Thyroid gland (tissue), 4 donors: Measurements from ENCODE around the gene PTPRG. TPM values are rescaled to one million over a fixed set of nuclear protein-coding genes. Genes with fewer than 3 reads are reported as not detected.

Source experiments
- DNase-seq, 2 donors: peaks; one replicate each; pipeline ENCODE4 v3.0.0-alpha.2; 2019
- H3K27ac ChIP-seq, 3 donors: fragments of 200-600 bp; sonication (generic); 1 replicate in 2 of 3; 2 replicates in 1 of 3; pipeline ENCODE4 v1.5.1; 2016 to 2019; ENCODE audit warnings: mild to moderate bottlenecking in 1 of 3, moderate library complexity in 1 of 3
- H3K27me3 ChIP-seq: fragments of 200-600 bp; sonication (generic); one replicate; pipeline ENCODE4 v1.5.1; 2019
- H3K36me3 ChIP-seq, 2 donors: fragments of 200-600 bp; sonication (generic); one replicate each; pipeline ENCODE4 v1.5.1; 2016 to 2019
- H3K4me1 ChIP-seq, 2 donors: fragments of 200-600 bp; sonication (generic); one replicate each; pipeline ENCODE4 v1.5.1; 2017 to 2019
- H3K4me3 ChIP-seq, 3 donors: fragments of 200-600 bp; sonication (generic); replicated peaks in 1 of 3; 1 replicate in 2 of 3; 2 replicates in 1 of 3; pipeline ENCODE4 v1.5.1; 2016; ENCODE audit warnings: mild to moderate bottlenecking in 1 of 3
- H3K9me3 ChIP-seq: fragments of 200-600 bp; sonication (generic); one replicate; pipeline ENCODE4 v1.5.1; 2017
- POLR2A ChIP-seq, 2 donors: fragments of 450-650 bp; IDR thresholded peaks; one replicate each; pipeline ENCODE4 v1.6.1; 2017; ENCODE audit warnings: antibody characterized with exemption in 2 of 2, mild to moderate bottlenecking in 2 of 2, moderate library complexity in 1 of 2
- WGBS, 2 donors: methylation state at CpG; one replicate each; pipeline ENCODE4 v1.1.5; 2017; 5-methylcytosine and 5-hydroxymethylcytosine counted together
- intact Hi-C: fragments of 100-400 bp; cut with DNase I; formaldehyde crosslinking; loops from one replicate; pipeline ENCODE4 v1.15.1; 2023
- total RNA-seq, 4 donors: library from RNA; depleted of rRNA; stranded (reverse); fragments of >200 nt; gene quantifications; one replicate each; pipeline ENCODE4 v1.2.3, GENCODE V29; 2016
- TF ChIP-seq, protein P1 (sequence below), 6 experiments: fragments of 200-600 bp in 3 of 6; fragments of 450-650 bp in 3 of 6; sonication (generic) in 3 of 6; IDR thresholded peaks; one replicate each; pipeline ENCODE4 v1.5.1; 2016 to 2019; ENCODE audit warnings: antibody characterized with exemption in 6 of 6, mild to moderate bottlenecking in 2 of 6, inconsistent platforms in 1 of 6, moderate library complexity in 1 of 6

PTPRG gene
- total RNA-seq, 4 donors from 2014 or later = 81.6 to 207 (median 132) TPM

DNA sequence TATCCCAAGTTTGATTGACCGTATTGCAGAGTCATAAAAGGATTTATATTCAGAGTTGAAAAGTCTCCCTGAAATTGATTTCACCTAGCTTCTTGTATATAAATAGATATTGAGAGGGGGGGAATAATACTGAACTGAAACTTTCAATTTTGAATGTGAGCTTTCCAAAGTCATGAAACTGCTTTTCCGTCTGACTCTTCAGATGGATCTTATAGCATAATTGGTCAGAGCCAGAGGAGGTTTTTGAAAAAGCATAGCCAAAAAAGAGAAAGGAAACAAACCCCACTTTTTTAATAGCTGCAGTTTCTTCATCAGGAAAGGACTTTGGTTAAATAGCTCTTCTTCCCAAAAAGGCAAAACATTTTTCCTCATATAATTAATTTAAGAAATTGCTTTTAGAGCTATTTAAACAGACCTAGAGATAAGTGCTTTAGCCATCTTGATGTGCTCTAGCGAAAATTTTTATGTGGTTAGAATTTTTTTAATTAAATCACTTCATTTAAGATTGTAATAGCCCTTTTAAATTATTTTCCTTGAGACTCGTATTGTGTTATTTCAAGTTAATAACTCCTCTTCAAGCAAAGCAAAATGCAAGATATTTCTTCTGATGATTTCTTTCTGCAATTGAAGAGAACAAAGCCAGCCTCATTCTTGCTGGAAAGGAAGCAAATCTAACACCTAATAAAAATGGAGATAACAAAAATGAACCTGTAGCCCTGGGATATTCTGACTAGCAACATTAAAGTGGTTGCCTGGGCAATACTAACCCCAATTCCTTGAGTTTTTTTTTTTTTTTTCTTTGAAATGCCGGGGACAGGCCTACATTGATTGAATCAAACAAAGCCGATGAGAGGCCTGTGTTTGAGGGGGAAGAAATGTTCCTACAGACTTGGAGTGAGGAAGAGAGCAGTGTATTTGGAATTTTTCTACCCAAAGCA lies 173.6 kb downstream of the PTPRG start:
- WGBS, 2 donors = 81 to 87% methylated on average over 6 of the region's 6 CpGs
- H3K27ac ChIP-seq = no peak overlapping the region
- no peaks in the 10 kb centered on the region for H3K9me3 ChIP-seq
- peaks cover 14 to 17% of the 10 kb centered on the region in 2 donors for H3K4me1 ChIP-seq
- intact Hi-C loops = no loop called here
- TF ChIP-seq, protein P1, sequence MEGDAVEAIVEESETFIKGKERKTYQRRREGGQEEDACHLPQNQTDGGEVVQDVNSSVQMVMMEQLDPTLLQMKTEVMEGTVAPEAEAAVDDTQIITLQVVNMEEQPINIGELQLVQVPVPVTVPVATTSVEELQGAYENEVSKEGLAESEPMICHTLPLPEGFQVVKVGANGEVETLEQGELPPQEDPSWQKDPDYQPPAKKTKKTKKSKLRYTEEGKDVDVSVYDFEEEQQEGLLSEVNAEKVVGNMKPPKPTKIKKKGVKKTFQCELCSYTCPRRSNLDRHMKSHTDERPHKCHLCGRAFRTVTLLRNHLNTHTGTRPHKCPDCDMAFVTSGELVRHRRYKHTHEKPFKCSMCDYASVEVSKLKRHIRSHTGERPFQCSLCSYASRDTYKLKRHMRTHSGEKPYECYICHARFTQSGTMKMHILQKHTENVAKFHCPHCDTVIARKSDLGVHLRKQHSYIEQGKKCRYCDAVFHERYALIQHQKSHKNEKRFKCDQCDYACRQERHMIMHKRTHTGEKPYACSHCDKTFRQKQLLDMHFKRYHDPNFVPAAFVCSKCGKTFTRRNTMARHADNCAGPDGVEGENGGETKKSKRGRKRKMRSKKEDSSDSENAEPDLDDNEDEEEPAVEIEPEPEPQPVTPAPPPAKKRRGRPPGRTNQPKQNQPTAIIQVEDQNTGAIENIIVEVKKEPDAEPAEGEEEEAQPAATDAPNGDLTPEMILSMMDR (IDR thresholded peaks at IDR 0.05) = no peak
- TF ChIP-seq POLR2A (IDR thresholded peaks at IDR 0.05) = no peak
- no peak for DNase-seq
- H3K36me3 ChIP-seq = no peaks in the 10 kb centered on the region
- H3K4me3 ChIP-seq = no peak overlapping the region
- H3K27me3 ChIP-seq = no peaks in the 10 kb centered on the region

DNA sequence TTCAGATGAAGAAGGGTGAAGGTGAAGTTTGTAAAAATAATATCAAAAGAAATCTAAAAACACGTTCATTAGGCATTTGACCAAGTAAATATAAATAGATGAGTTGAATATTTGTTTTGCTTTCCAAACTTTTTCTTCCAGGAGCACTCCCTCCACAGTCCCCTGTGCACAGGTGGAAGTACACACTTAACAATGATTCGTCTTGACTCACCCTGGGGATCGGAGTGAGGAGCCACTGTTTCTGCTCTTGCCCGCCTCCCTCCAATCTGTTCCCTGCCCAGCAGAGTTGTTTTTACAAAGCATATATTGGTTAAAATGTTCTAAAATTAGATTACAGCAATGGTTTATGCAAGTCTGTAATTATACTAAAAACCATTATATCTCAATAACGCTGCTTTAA lies 175.1 kb downstream of the PTPRG start:
- no peak overlapping the region for H3K27ac ChIP-seq
- H3K36me3 ChIP-seq = no peaks in the 10 kb centered on the region
- DNase-seq = no peak
- TF ChIP-seq, protein P1 (IDR thresholded peaks at IDR 0.05) = no peak
- TF ChIP-seq POLR2A (IDR thresholded peaks at IDR 0.05) = no peak
- H3K4me1 ChIP-seq = peaks cover 14 to 18% of the 10 kb centered on the region in 2 donors
- 89 to 95% methylated on average over 5 of the region's 5 CpGs for WGBS, 2 donors
- intact Hi-C loops = no loop called here
- H3K4me3 ChIP-seq = no peak overlapping the region
- no peaks in the 10 kb centered on the region for H3K27me3 ChIP-seq
- no peaks in the 10 kb centered on the region for H3K9me3 ChIP-seq

DNA sequence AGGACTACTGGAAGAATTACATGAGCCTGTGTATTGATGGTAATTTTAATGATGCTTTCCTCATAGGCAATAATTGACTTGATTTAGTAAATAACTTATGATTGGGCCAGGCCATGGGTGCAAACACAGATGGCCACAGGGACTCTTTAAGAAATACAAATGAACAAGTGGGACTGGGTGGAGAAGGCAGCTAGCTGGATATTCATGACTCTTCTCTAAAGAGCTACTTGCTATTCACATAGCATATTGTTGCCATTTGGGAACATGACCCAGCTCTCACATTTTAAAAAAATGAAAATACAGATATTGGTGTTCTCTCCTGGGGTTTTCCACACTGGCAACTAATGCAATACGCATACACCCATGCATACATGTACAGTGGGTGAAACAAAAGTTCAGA lies 178.3 kb downstream of the PTPRG start:
- no peak overlapping the region for H3K4me3 ChIP-seq
- H3K9me3 ChIP-seq = no peaks in the 10 kb centered on the region
- no peak for TF ChIP-seq POLR2A (IDR thresholded peaks at IDR 0.05)
- TF ChIP-seq, protein P1 (IDR thresholded peaks at IDR 0.05) = no peak
- WGBS, 2 donors = 95 to 100% methylated on average over 1 of the region's 1 CpG
- H3K27ac ChIP-seq = no peak overlapping the region
- peaks cover 0 to 4% of the 10 kb centered on the region in 2 donors for H3K4me1 ChIP-seq
- no peaks in the 10 kb centered on the region for H3K27me3 ChIP-seq
- DNase-seq = no peak
- no peaks in the 10 kb centered on the region for H3K36me3 ChIP-seq
- intact Hi-C loops = no loop called here

DNA sequence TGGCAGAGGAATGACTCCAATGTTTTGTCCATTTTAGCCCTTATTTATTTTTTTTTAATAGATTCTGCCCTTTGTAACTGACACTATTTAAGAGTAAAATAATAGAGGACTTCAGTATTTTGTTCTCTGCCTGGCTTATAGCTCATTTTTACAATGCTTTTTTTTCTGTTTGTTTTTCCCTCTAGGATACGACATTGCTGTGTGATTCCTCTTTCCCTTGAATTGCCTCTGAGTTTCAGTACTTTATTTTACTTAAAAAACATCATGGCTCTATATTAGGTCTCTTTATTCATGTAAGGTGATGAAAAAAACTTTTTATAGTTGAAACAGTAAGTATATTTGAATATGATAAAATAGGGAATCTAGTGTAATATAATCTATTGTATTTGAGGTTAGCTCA lies 179.1 kb downstream of the PTPRG start:
- DNase-seq = no peak
- no peaks in the 10 kb centered on the region for H3K27me3 ChIP-seq
- no peak overlapping the region for H3K4me3 ChIP-seq
- no peak overlapping the region for H3K27ac ChIP-seq
- H3K4me1 ChIP-seq = peaks cover 0 to 4% of the 10 kb centered on the region in 2 donors
- intact Hi-C loops = no loop called here
- no peaks in the 10 kb centered on the region for H3K36me3 ChIP-seq
- H3K9me3 ChIP-seq = no peaks in the 10 kb centered on the region
- TF ChIP-seq, protein P1 (IDR thresholded peaks at IDR 0.05) = no peak
- TF ChIP-seq POLR2A (IDR thresholded peaks at IDR 0.05) = no peak
- 61 to 69% methylated on average over 1 of the region's 1 CpG for WGBS, 2 donors

DNA sequence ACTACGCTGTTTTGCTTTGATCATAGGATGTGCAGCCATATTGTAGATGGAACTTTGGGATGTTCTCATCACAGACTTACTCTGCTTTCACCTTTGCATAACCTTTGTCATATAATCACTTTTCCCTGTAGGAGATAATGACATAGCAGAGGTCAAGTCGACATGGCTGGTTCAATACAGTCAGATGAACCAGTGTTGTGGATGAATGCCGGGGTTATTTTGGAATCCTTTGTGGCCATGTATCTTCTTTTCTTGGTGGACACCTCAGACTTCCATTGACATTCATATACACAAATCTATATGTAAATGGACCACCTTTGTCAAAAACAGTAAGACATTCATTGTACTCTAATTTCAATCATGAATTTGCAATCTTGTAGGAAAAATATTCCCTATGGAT lies 180.2 kb downstream of the PTPRG start:
- H3K4me1 ChIP-seq = peaks cover 0 to 4% of the 10 kb centered on the region in 2 donors
- 88 to 96% methylated on average over 3 of the region's 3 CpGs for WGBS, 2 donors

More for the DNA sequence above, 180.2 kb downstream of the PTPRG start:
- no peaks in the 10 kb centered on the region for H3K27me3 ChIP-seq
- TF ChIP-seq, protein P1 (IDR thresholded peaks at IDR 0.05) = no peak
- no peak for TF ChIP-seq POLR2A (IDR thresholded peaks at IDR 0.05)
- no peak for DNase-seq
- no peaks in the 10 kb centered on the region for H3K9me3 ChIP-seq
- no peak overlapping the region for H3K27ac ChIP-seq
- intact Hi-C loops = no loop called here
- no peaks in the 10 kb centered on the region for H3K36me3 ChIP-seq
- H3K4me3 ChIP-seq = no peak overlapping the region
